Measurements from ENCODE around the gene DNAJB4. TPM values are rescaled to one million over a fixed set of nuclear protein-coding genes. Genes with fewer than 3 reads are reported as not detected.

The DNAJB4 gene
- total and polyA plus RNA-seq, 2 of the 13 experiments (the other 11 are each of a cell fraction or from before 2014, with no cell fraction given) = 4.4 to 18.6 TPM

- peak; percentile 61; the same call in 1 of the 2 replicates for TF ChIP-seq ZNF691 (CRISPR knock-in tag; IDR thresholded peaks at IDR 0.05; ENCODE audit: borderline replicate concordance, low read depth)
- TF ChIP-seq HOXA5 (CRISPR knock-in tag; IDR thresholded peaks at IDR 0.05) = peak; percentile 28; the same call in 1 of the 2 replicates
- peak; percentile 94 for TF ChIP-seq GMEB1 (CRISPR knock-in tag; IDR thresholded peaks at IDR 0.05; ENCODE audit: borderline replicate concordance)
- no peak for TF ChIP-seq KDM4B (CRISPR knock-in tag; IDR thresholded peaks at IDR 0.05)
- TF ChIP-seq, protein P1, sequence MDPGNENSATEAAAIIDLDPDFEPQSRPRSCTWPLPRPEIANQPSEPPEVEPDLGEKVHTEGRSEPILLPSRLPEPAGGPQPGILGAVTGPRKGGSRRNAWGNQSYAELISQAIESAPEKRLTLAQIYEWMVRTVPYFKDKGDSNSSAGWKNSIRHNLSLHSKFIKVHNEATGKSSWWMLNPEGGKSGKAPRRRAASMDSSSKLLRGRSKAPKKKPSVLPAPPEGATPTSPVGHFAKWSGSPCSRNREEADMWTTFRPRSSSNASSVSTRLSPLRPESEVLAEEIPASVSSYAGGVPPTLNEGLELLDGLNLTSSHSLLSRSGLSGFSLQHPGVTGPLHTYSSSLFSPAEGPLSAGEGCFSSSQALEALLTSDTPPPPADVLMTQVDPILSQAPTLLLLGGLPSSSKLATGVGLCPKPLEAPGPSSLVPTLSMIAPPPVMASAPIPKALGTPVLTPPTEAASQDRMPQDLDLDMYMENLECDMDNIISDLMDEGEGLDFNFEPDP (CRISPR knock-in tag; conservative IDR thresholded peaks at IDR 0.05) = no peak
- TF ChIP-seq, protein P2, sequence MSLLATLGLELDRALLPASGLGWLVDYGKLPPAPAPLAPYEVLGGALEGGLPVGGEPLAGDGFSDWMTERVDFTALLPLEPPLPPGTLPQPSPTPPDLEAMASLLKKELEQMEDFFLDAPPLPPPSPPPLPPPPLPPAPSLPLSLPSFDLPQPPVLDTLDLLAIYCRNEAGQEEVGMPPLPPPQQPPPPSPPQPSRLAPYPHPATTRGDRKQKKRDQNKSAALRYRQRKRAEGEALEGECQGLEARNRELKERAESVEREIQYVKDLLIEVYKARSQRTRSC (CRISPR knock-in tag; IDR thresholded peaks at IDR 0.05; ENCODE audit: low read depth) = 0 out of 2 replicates have a peak, but pooled peaks have one; percentile 41
- TF ChIP-seq, protein P3, sequence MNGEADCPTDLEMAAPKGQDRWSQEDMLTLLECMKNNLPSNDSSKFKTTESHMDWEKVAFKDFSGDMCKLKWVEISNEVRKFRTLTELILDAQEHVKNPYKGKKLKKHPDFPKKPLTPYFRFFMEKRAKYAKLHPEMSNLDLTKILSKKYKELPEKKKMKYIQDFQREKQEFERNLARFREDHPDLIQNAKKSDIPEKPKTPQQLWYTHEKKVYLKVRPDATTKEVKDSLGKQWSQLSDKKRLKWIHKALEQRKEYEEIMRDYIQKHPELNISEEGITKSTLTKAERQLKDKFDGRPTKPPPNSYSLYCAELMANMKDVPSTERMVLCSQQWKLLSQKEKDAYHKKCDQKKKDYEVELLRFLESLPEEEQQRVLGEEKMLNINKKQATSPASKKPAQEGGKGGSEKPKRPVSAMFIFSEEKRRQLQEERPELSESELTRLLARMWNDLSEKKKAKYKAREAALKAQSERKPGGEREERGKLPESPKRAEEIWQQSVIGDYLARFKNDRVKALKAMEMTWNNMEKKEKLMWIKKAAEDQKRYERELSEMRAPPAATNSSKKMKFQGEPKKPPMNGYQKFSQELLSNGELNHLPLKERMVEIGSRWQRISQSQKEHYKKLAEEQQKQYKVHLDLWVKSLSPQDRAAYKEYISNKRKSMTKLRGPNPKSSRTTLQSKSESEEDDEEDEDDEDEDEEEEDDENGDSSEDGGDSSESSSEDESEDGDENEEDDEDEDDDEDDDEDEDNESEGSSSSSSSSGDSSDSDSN (CRISPR knock-in tag; IDR thresholded peaks at IDR 0.05) = peak; percentile 73; the same call in 1 of the 2 replicates
- no peak for TF ChIP-seq ZNF7 (CRISPR knock-in tag; IDR thresholded peaks at IDR 0.05)
- 0 out of 2 replicates have a peak, but pooled peaks have one; percentile 38 for TF ChIP-seq ZNF317 (CRISPR knock-in tag; IDR thresholded peaks at IDR 0.05)
- TF ChIP-seq PHF21A (CRISPR knock-in tag; IDR thresholded peaks at IDR 0.05) = peak; percentile 87
- TF ChIP-seq ZNF564 (CRISPR knock-in tag; IDR thresholded peaks at IDR 0.05) = peak; percentile 24; the same call in 1 of the 2 replicates
- TF ChIP-seq NCOA1 (CRISPR knock-in tag; IDR thresholded peaks at IDR 0.05) = 0 out of 2 replicates have a peak, but pooled peaks have one; percentile 54
- peak; percentile 54; the same call in 1 of the 2 replicates for TF ChIP-seq FOXC1 (CRISPR knock-in tag; IDR thresholded peaks at IDR 0.05; ENCODE audit: borderline replicate concordance)
- no peak; the same call in 1 of the 2 replicates for TF ChIP-seq SNAPC2 (CRISPR knock-in tag; IDR thresholded peaks at IDR 0.05)
- TF ChIP-seq ZNF501 (CRISPR knock-in tag; IDR thresholded peaks at IDR 0.05) = peak; percentile 80
- no peak for TF ChIP-seq SOX13 (IDR thresholded peaks at IDR 0.05)
- peak in 1 of 2 experiments; percentile 56; a peak in 1 of 4 replicates for TF ChIP-seq SOX13 (CRISPR knock-in tag; conservative IDR thresholded peaks at IDR 0.05 in 1 of 2, IDR thresholded peaks at IDR 0.05 in 1 of 2)
- TF ChIP-seq, protein P4, sequence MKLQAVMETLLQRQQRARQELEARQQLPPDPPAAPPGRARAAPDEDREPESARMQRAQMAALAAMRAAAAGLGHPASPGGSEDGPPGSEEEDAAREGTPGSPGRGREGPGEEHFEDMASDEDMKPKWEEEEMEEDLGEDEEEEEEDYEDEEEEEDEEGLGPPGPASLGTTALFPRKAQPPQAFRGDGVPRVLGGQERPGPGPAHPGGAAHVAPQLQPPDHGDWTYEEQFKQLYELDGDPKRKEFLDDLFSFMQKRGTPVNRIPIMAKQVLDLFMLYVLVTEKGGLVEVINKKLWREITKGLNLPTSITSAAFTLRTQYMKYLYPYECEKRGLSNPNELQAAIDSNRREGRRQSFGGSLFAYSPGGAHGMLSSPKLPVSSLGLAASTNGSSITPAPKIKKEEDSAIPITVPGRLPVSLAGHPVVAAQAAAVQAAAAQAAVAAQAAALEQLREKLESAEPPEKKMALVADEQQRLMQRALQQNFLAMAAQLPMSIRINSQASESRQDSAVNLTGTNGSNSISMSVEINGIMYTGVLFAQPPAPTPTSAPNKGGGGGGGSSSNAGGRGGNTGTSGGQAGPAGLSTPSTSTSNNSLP (IDR thresholded peaks at IDR 0.05; ENCODE audit: low read depth, low read length) = no peak
Observed at GRCh38 chr1:78045926-78046778, 41.4 kb downstream of the DNAJB4 start, which contains the start of gene GIPC2 (continued).
